SK-N-SH (cell line): Measurements from ENCODE around the gene PDE11A. TPM values are rescaled to one million over a fixed set of nuclear protein-coding genes. Genes with fewer than 3 reads are reported as not detected.

Source experiments
- CTCF ChIA-PET: fragments of 300-600, 350-600 bp; formaldehyde crosslinking; extraction: SDS; loops from one replicate; lab custom pipeline; 2021; lab: Yijun Ruan, JAX
- POLR2A ChIA-PET: fragments of 350-600 bp; sonication (Branson Sonifier 250); formaldehyde crosslinking; extraction: SDS; loops from one replicate; lab custom pipeline; 2020; ENCODE audit warnings: antibody characterized with exemption, inconsistent platforms; lab: Yijun Ruan, JAX
- DNase-seq: peaks from one replicate; pipeline ENCODE4 v3.0.0; 2012
- H2AFZ ChIP-seq: fragments of 200-600 bp; sonication (generic); 2 replicates; pipeline ENCODE4 v1.8.1; 2016; ENCODE audit warnings: antibody characterized with exemption, mild to moderate bottlenecking, low read depth
- H3F3A ChIP-seq: fragments of 200-600 bp; sonication (generic); replicated peaks from 2 replicates; pipeline ENCODE3; 2016; ENCODE audit warnings: antibody characterized with exemption, mild to moderate bottlenecking; ENCODE audit not compliant: insufficient read depth
- H3K27ac ChIP-seq, 2 experiments: fragments of 200-500 bp in 1 of 2; fragments of 200-600 bp in 1 of 2; sonication (Bioruptor generic) in 1 of 2; sonication (generic), shearing (Covaris generic) in 1 of 2; 2 replicates each; pipeline versions ENCODE4 v1.5.1 to v1.6.1; 2014 to 2016; ENCODE audit warnings: low read depth in 2 of 2, inconsistent platforms in 1 of 2, low read length in 1 of 2, mild to moderate bottlenecking in 1 of 2, mixed read lengths in 1 of 2
- H3K27me3 ChIP-seq: fragments of 200-600 bp; sonication (generic), shearing (Covaris generic); 2 replicates; pipeline ENCODE4 v1.6.1; 2016; ENCODE audit warnings: mixed run types; ENCODE audit not compliant: insufficient read depth
- H3K36me3 ChIP-seq, 2 experiments: fragments of 200-500 bp in 1 of 2; fragments of 200-600 bp in 1 of 2; sonication (Bioruptor generic) in 1 of 2; sonication (generic) in 1 of 2; replicated peaks in 1 of 2; 2 replicates each; pipeline versions ENCODE3 to v1.5.1; 2014 to 2016; ENCODE audit warnings: low read length in 1 of 2, mild to moderate bottlenecking in 1 of 2; ENCODE audit not compliant: insufficient read depth in 2 of 2, control insufficient read depth in 1 of 2
- H3K4me1 ChIP-seq, 2 experiments: fragments of 200-500 bp in 1 of 2; fragments of 200-600 bp in 1 of 2; sonication (Bioruptor generic) in 1 of 2; sonication (generic), shearing (Covaris generic) in 1 of 2; 2 replicates each; pipeline versions ENCODE4 v1.5.1 to v1.6.1; 2014 to 2016; ENCODE audit warnings: low read depth in 1 of 2, low read length in 1 of 2, mixed run types in 1 of 2; ENCODE audit not compliant: insufficient read depth in 2 of 2, control insufficient read depth in 1 of 2
- H3K4me2 ChIP-seq: fragments of 200-600 bp; sonication (generic), shearing (Covaris generic); 2 replicates; pipeline ENCODE4 v1.6.1; 2017; ENCODE audit warnings: mixed run types
- H3K4me3 ChIP-seq, 2 experiments: fragments of 200-500 bp in 1 of 2; fragments of 200-600 bp in 1 of 2; sonication (Bioruptor generic) in 1 of 2; sonication (generic), shearing (Covaris generic) in 1 of 2; 2 replicates each; pipeline versions ENCODE4 v1.5.1 to v1.8.1; 2014 to 2016; ENCODE audit warnings: low read depth in 2 of 2, inconsistent platforms in 1 of 2, low read length in 1 of 2, mild to moderate bottlenecking in 1 of 2, mixed read lengths in 1 of 2, moderate library complexity in 1 of 2
- H3K79me2 ChIP-seq: fragments of 200-600 bp; sonication (generic); 2 replicates; pipeline ENCODE4 v1.8.1; 2017; ENCODE audit warnings: mild to moderate bottlenecking; ENCODE audit not compliant: insufficient read depth
- H3K9ac ChIP-seq: fragments of 200-600 bp; sonication (generic); 2 replicates; pipeline ENCODE4 v1.6.1; 2017; ENCODE audit warnings: mixed run types
- H3K9me2 ChIP-seq: fragments of 200-600 bp; sonication (generic); 2 replicates; pipeline ENCODE4 v1.6.1; 2017; ENCODE audit warnings: mixed run types
- H3K9me3 ChIP-seq: fragments of 200-600 bp; sonication (generic); 2 replicates; pipeline ENCODE4 v1.6.1; 2017; ENCODE audit warnings: mixed run types, mild to moderate bottlenecking, moderate library complexity
- H4K20me1 ChIP-seq: fragments of 200-600 bp; sonication (generic); 2 replicates; pipeline ENCODE4 v1.6.1; 2017; ENCODE audit warnings: mild to moderate bottlenecking, mixed run types; ENCODE audit not compliant: insufficient read depth
- CHD2 ChIP-seq: fragments of 150-350 bp; IDR thresholded peaks from 2 replicates; pipeline ENCODE4 v1.6.1; 2018; ENCODE audit warnings: low read length; ENCODE audit not compliant: partially characterized antibody
- ELF1 ChIP-seq: IDR thresholded peaks from 2 replicates; pipeline ENCODE4 v1.4.0; 2012
- FOXJ3 ChIP-seq: sonication (generic); formaldehyde crosslinking; IDR thresholded peaks from 2 replicates; pipeline ENCODE4 v1.5.1; 2020; ENCODE audit warnings: mild to moderate bottlenecking, missing genetic modification reagents
- FOXM1 ChIP-seq: IDR thresholded peaks from 2 replicates; pipeline ENCODE4 v1.4.0; 2012; ENCODE audit warnings: low read depth, mild to moderate bottlenecking
- JUND ChIP-seq: IDR thresholded peaks from 2 replicates; pipeline ENCODE4 v1.4.0; 2012
- MXI1 ChIP-seq: IDR thresholded peaks from 2 replicates; pipeline ENCODE4 v1.6.1; 2012; ENCODE audit warnings: mild to moderate bottlenecking, low read depth, low read length, improper control_type of control experiment
- POLR2AphosphoS5 ChIP-seq: IDR thresholded peaks from 2 replicates; pipeline ENCODE4 v1.6.1; 2012; ENCODE audit warnings: low read depth, low read length
- RXRA ChIP-seq: IDR thresholded peaks from 2 replicates; pipeline ENCODE4 v1.4.0; 2012; ENCODE audit warnings: low read depth, mild to moderate bottlenecking, borderline replicate concordance
- SMC3 ChIP-seq: IDR thresholded peaks from 2 replicates; pipeline ENCODE4 v1.6.1; 2012; ENCODE audit warnings: low read depth, low read length, improper control_type of control experiment
- TAF1 ChIP-seq: IDR thresholded peaks from 2 replicates; pipeline ENCODE4 v1.6.1; 2012; ENCODE audit warnings: low read depth, mild to moderate bottlenecking, low read length, moderate library complexity, borderline replicate concordance
- TEAD4 ChIP-seq: IDR thresholded peaks from 2 replicates; pipeline ENCODE4 v1.4.0; 2012; ENCODE audit warnings: mild to moderate bottlenecking, borderline replicate concordance; ENCODE audit not compliant: insufficient read depth
- WGBS: methylation state at CpG from one replicate; pipeline ENCODE4 v1.1.6; 2017; ENCODE audit warnings: low lambda C conversion rate; 5-methylcytosine and 5-hydroxymethylcytosine counted together
- polyA plus RNA-seq, 3 experiments: library from polyadenylated mRNA; depleted of rRNA; stranded (reverse); fragments of >200 nt; gene quantifications; 2 replicates each; pipeline ENCODE4 v1.2.3, GENCODE V29; 2012
- TF ChIP-seq, protein P1 (sequence below): fragments of 200-600 bp; sonication (generic); IDR thresholded peaks from 2 replicates; pipeline ENCODE4 v1.6.1; 2017; ENCODE audit warnings: antibody characterized with exemption, mild to moderate bottlenecking, moderate library complexity
- TF ChIP-seq, protein P2 (sequence below): IDR thresholded peaks from 2 replicates; pipeline ENCODE4 v1.4.0; 2012; ENCODE audit warnings: low read depth, borderline replicate concordance
- TF ChIP-seq, protein P3 (sequence below): IDR thresholded peaks from 2 replicates; pipeline ENCODE4 v1.4.0; 2012; ENCODE audit warnings: low read depth
- TF ChIP-seq, protein P4 (sequence below): fragments of 150-350 bp; IDR thresholded peaks from 2 replicates; pipeline ENCODE4 v1.6.1; 2017; ENCODE audit warnings: antibody characterized with exemption, low read length, low read depth, borderline replicate concordance
- TF ChIP-seq, protein P5 (sequence below): IDR thresholded peaks from 2 replicates; pipeline ENCODE4; 2012

The PDE11A gene
- polyA plus RNA-seq, 1 of the 3 experiments (the other 2 are of a cell fraction) = 0.10 TPM

DNA sequence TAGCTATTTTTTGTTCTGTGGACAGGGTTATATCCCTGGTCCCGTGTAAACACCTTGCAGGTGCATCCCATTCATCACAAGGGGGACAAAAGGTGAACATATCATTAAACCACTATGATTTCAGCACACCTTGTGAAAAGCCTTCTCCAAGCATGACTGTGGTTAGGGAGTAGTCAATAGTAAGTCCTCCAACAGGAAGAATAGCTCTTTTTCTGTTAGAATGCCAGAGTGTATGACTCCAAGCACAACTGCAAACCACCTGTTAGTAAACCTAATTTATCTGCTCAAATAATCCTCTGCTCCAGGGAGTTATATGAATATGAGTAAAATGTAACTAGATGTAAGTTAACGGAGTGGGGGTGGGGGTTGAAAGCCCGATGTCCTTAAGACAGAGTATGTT, 439.5 kb downstream of the PDE11A start:
- Histone ChIP-seq H3K36me3 (no peaks in the 10 kb centered on the region), H3K4me3 (no peak overlapping the region), H3K4me2 (no peak overlapping the region), H3K9me2 (no peaks in the 10 kb centered on the region), H3K9me3 (no peaks in the 10 kb centered on the region), H4K20me1 (no peaks in the 10 kb centered on the region), H3K9ac (no peak overlapping the region), H3K27ac (peak overlapping the region in 1 of 2 experiments; percentile 74; a peak in 2 of 4 replicates), H3K4me1 (peaks cover 0 to 3% of the 10 kb centered on the region in 2 experiments; a peak in 2 of 4 replicates), H3K79me2 (no peaks in the 10 kb centered on the region), H3K27me3 (no peaks in the 10 kb centered on the region)
- DNase-seq = no peak
- WGBS = 18% methylated on average over 3 of the region's 3 CpGs
- POLR2A ChIA-PET = no interaction called here
- TF ChIP-seq TAF1 (no peak), ELF1 (no peak), FOXJ3 (CRISPR knock-in tag) (no peak), TEAD4 (no peak), CHD2 (peak; percentile 14)
- TF ChIP-seq, protein P1, sequence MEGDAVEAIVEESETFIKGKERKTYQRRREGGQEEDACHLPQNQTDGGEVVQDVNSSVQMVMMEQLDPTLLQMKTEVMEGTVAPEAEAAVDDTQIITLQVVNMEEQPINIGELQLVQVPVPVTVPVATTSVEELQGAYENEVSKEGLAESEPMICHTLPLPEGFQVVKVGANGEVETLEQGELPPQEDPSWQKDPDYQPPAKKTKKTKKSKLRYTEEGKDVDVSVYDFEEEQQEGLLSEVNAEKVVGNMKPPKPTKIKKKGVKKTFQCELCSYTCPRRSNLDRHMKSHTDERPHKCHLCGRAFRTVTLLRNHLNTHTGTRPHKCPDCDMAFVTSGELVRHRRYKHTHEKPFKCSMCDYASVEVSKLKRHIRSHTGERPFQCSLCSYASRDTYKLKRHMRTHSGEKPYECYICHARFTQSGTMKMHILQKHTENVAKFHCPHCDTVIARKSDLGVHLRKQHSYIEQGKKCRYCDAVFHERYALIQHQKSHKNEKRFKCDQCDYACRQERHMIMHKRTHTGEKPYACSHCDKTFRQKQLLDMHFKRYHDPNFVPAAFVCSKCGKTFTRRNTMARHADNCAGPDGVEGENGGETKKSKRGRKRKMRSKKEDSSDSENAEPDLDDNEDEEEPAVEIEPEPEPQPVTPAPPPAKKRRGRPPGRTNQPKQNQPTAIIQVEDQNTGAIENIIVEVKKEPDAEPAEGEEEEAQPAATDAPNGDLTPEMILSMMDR = no peak
- TF ChIP-seq, all 33 proteins: peak for 1
- CTCF ChIA-PET = interaction anchor here (0.8 to 2.0 kb wide), 3 partner anchors 29 to 468 kb away, joined by 3 to 6 read pairs (median 4); no protein-coding TSS in a partner anchor
- Histone ChIP-seq H2AFZ (no peak overlapping the region), H3F3A (no peaks in the 10 kb centered on the region)

DNA sequence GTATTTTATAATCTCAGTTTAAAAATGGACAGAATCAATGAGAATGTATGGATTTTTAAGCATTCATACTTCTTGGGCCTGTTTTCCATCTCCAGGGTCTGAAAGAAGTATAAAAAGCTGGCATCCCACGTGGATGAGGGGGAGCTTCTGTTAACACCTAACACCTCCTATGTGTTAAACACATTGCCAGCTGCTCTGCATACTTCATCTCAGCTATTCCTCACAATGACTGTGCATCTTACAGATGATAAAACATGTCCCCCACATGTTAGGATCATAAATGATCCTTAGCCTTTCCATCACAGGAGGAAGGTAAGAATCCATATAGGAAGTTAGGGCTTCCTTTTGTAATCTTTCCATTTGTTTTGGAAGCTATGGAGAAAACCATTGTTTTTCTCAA, 440.9 kb downstream of the PDE11A start:
- POLR2A ChIA-PET = no interaction called here
- Histone ChIP-seq H3K27ac (no peak overlapping the region; a peak in 1 of 4 replicates), H3K4me2 (no peak overlapping the region), H4K20me1 (no peaks in the 10 kb centered on the region), H3K36me3 (no peaks in the 10 kb centered on the region), H3F3A (no peaks in the 10 kb centered on the region), H3K9ac (no peak overlapping the region), H3K4me3 (no peak overlapping the region), H3K27me3 (no peaks in the 10 kb centered on the region), H3K9me3 (no peaks in the 10 kb centered on the region), H3K4me1 (peaks cover 0 to 3% of the 10 kb centered on the region in 2 experiments; a peak in 2 of 4 replicates), H3K79me2 (no peaks in the 10 kb centered on the region), H2AFZ (no peak overlapping the region), H3K9me2 (no peaks in the 10 kb centered on the region)
- TF ChIP-seq, protein P2, sequence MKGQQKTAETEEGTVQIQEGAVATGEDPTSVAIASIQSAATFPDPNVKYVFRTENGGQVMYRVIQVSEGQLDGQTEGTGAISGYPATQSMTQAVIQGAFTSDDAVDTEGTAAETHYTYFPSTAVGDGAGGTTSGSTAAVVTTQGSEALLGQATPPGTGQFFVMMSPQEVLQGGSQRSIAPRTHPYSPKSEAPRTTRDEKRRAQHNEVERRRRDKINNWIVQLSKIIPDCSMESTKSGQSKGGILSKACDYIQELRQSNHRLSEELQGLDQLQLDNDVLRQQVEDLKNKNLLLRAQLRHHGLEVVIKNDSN = no peak
- TF ChIP-seq FOXM1 (no peak), POLR2AphosphoS5 (no peak), ELF1 (no peak), MXI1 (no peak), RXRA (no peak), JUND (no peak), SMC3 (no peak)
- TF ChIP-seq, protein P1 = no peak
- TF ChIP-seq, protein P3, sequence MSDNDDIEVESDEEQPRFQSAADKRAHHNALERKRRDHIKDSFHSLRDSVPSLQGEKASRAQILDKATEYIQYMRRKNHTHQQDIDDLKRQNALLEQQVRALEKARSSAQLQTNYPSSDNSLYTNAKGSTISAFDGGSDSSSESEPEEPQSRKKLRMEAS = no peak
- TF ChIP-seq, protein P4, sequence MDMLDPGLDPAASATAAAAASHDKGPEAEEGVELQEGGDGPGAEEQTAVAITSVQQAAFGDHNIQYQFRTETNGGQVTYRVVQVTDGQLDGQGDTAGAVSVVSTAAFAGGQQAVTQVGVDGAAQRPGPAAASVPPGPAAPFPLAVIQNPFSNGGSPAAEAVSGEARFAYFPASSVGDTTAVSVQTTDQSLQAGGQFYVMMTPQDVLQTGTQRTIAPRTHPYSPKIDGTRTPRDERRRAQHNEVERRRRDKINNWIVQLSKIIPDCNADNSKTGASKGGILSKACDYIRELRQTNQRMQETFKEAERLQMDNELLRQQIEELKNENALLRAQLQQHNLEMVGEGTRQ = no peak
- TF ChIP-seq, protein P5, sequence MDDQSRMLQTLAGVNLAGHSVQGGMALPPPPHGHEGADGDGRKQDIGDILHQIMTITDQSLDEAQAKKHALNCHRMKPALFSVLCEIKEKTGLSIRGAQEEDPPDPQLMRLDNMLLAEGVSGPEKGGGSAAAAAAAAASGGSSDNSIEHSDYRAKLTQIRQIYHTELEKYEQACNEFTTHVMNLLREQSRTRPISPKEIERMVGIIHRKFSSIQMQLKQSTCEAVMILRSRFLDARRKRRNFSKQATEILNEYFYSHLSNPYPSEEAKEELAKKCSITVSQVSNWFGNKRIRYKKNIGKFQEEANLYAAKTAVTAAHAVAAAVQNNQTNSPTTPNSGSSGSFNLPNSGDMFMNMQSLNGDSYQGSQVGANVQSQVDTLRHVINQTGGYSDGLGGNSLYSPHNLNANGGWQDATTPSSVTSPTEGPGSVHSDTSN = no peak
- DNase-seq = no peak
- WGBS = 14% methylated on average over 1 of the region's 1 CpG
- CTCF ChIA-PET = interaction anchor here (0.9 to 2.0 kb wide), 3 partner anchors 93 to 467 kb away, joined by 3 to 6 read pairs (median 4); no protein-coding TSS in a partner anchor
